Vagina (tissue), 2 donors: ENCODE data around the gene ERC2. TPM values are rescaled to one million over a fixed set of nuclear protein-coding genes. Genes with fewer than 3 reads are reported as not detected.

Source experiments
- DNase-seq, 2 donors: peaks; one replicate each; pipeline ENCODE4 v3.0.0-alpha.2; 2017; ENCODE audit errors: extremely low spot score in 2 of 2
- H3K27ac ChIP-seq: fragments of 200-600 bp; sonication (generic); one replicate; pipeline ENCODE4 v1.5.1; 2019
- H3K27me3 ChIP-seq: fragments of 200-600 bp; sonication (generic); one replicate; pipeline ENCODE4 v1.5.1; 2019
- H3K36me3 ChIP-seq, 2 donors: fragments of 200-600 bp; sonication (generic); one replicate each; pipeline ENCODE4 v1.5.1; 2017 to 2019
- H3K4me1 ChIP-seq: fragments of 200-600 bp; sonication (generic); one replicate; pipeline ENCODE4 v1.5.1; 2019
- H3K4me3 ChIP-seq, 2 donors: fragments of 200-600 bp; sonication (generic); 1 replicate in 1 of 2; 2 replicates in 1 of 2; pipeline ENCODE4 v1.5.1; 2016 to 2019
- H3K9me3 ChIP-seq: fragments of 200-600 bp; sonication (generic); one replicate; pipeline ENCODE4 v1.5.1; 2019
- CTCF ChIP-seq, 3 experiments: fragments of 450-650 bp in 2 of 3; fragments of 200-600 bp in 1 of 3; sonication (generic) in 1 of 3; IDR thresholded peaks; one replicate each; pipeline ENCODE4 v1.5.1; 2017 to 2019; ENCODE audit warnings: antibody characterized with exemption in 3 of 3, mild to moderate bottlenecking in 2 of 3, moderate library complexity in 2 of 3
- POLR2A ChIP-seq, 2 donors: fragments of 450-650 bp; IDR thresholded peaks; one replicate each; pipeline ENCODE4 v1.6.1; 2017; ENCODE audit warnings: antibody characterized with exemption in 2 of 2, mild to moderate bottlenecking in 2 of 2, moderate library complexity in 2 of 2
- POLR2AphosphoS5 ChIP-seq, 2 donors: sonication (generic); formaldehyde crosslinking; IDR thresholded peaks; one replicate each; pipeline ENCODE4 v1.9.0; 2017; ENCODE audit warnings: antibody characterized with exemption in 2 of 2, mild to moderate bottlenecking in 2 of 2, low read depth in 1 of 2; ENCODE audit not compliant: insufficient read depth in 1 of 2
- intact Hi-C: fragments of 100-400 bp; cut with DNase I; formaldehyde crosslinking; loops from one replicate; pipeline ENCODE4 v1.15.1; 2023
- total RNA-seq: library from RNA; depleted of rRNA; stranded (reverse); fragments of >200 nt; gene quantifications from one replicate; pipeline ENCODE4 v1.2.3, GENCODE V29; 2016

The ERC2 gene
- total RNA-seq, 1 donor from 2014 or later = 1.2 TPM

- no peak overlapping the region for H3K27ac ChIP-seq
- H3K36me3 ChIP-seq = no peaks in the 10 kb centered on the region
- no peak for DNase-seq
- no peak for TF ChIP-seq POLR2AphosphoS5 (IDR thresholded peaks at IDR 0.05; ENCODE audit: insufficient read depth in 1 of 2, low read depth in 1 of 2)
- no peak for TF ChIP-seq POLR2A (IDR thresholded peaks at IDR 0.05)
- TF ChIP-seq CTCF (IDR thresholded peaks at IDR 0.05) = no peak
- intact Hi-C loops = no loop called here
- no peak overlapping the region for H3K4me3 ChIP-seq
- no peaks in the 10 kb centered on the region for H3K4me1 ChIP-seq
- no peaks in the 10 kb centered on the region for H3K9me3 ChIP-seq
- no peaks in the 10 kb centered on the region for H3K27me3 ChIP-seq
Measured at GRCh38 chr3:55782807-55783206, 685.5 kb downstream of the ERC2 start.

- Histone ChIP-seq H3K4me3 (no peak overlapping the region), H3K27ac (no peak overlapping the region), H3K9me3 (no peaks in the 10 kb centered on the region), H3K27me3 (no peaks in the 10 kb centered on the region), H3K36me3 (no peaks in the 10 kb centered on the region), H3K4me1 (no peaks in the 10 kb centered on the region)
- no peak for DNase-seq
- TF ChIP-seq POLR2A (IDR thresholded peaks at IDR 0.05) (no peak), POLR2AphosphoS5 (IDR thresholded peaks at IDR 0.05; ENCODE audit: insufficient read depth in 1 of 2, low read depth in 1 of 2) (no peak), CTCF (IDR thresholded peaks at IDR 0.05) (no peak)
- intact Hi-C loops = no loop called here
Measured at GRCh38 chr3:55782351-55782750, 685.9 kb downstream of the ERC2 start.

- Histone ChIP-seq H3K27me3 (no peaks in the 10 kb centered on the region), H3K27ac (no peak overlapping the region), H3K4me3 (no peak overlapping the region), H3K9me3 (no peaks in the 10 kb centered on the region), H3K36me3 (no peaks in the 10 kb centered on the region), H3K4me1 (no peaks in the 10 kb centered on the region)
- no peak for TF ChIP-seq POLR2A (IDR thresholded peaks at IDR 0.05)
- no peak for TF ChIP-seq POLR2AphosphoS5 (IDR thresholded peaks at IDR 0.05; ENCODE audit: insufficient read depth in 1 of 2, low read depth in 1 of 2)
- no peak for TF ChIP-seq CTCF (IDR thresholded peaks at IDR 0.05)
- intact Hi-C loops = no loop called here
- DNase-seq = no peak
Measured at GRCh38 chr3:55780913-55781312, 687.4 kb downstream of the ERC2 start.

- Histone ChIP-seq H3K4me3 (no peak overlapping the region), H3K9me3 (no peaks in the 10 kb centered on the region), H3K36me3 (no peaks in the 10 kb centered on the region), H3K27me3 (no peaks in the 10 kb centered on the region), H3K27ac (no peak overlapping the region), H3K4me1 (no peaks in the 10 kb centered on the region)
- DNase-seq = no peak
- intact Hi-C loops = no loop called here
- TF ChIP-seq CTCF (IDR thresholded peaks at IDR 0.05) (no peak), POLR2A (IDR thresholded peaks at IDR 0.05) (no peak), POLR2AphosphoS5 (IDR thresholded peaks at IDR 0.05; ENCODE audit: insufficient read depth in 1 of 2, low read depth in 1 of 2) (no peak)
Measured at GRCh38 chr3:55779543-55779942, 688.7 kb downstream of the ERC2 start.

GRCh38 chr3:55775366-55776154 is 692.7 kb downstream of the ERC2 start:
- Histone ChIP-seq H3K9me3 (no peaks in the 10 kb centered on the region), H3K4me3 (no peak overlapping the region), H3K27ac (no peak overlapping the region), H3K36me3 (no peaks in the 10 kb centered on the region), H3K4me1 (no peaks in the 10 kb centered on the region), H3K27me3 (no peaks in the 10 kb centered on the region)
- TF ChIP-seq CTCF (IDR thresholded peaks at IDR 0.05) = no peak
- no peak for TF ChIP-seq POLR2AphosphoS5 (IDR thresholded peaks at IDR 0.05; ENCODE audit: insufficient read depth in 1 of 2, low read depth in 1 of 2)
- TF ChIP-seq POLR2A (IDR thresholded peaks at IDR 0.05) = no peak
- intact Hi-C loops = no loop called here
- DNase-seq = no peak
